ENCODE results near the gene CYP3A7.

DNA sequence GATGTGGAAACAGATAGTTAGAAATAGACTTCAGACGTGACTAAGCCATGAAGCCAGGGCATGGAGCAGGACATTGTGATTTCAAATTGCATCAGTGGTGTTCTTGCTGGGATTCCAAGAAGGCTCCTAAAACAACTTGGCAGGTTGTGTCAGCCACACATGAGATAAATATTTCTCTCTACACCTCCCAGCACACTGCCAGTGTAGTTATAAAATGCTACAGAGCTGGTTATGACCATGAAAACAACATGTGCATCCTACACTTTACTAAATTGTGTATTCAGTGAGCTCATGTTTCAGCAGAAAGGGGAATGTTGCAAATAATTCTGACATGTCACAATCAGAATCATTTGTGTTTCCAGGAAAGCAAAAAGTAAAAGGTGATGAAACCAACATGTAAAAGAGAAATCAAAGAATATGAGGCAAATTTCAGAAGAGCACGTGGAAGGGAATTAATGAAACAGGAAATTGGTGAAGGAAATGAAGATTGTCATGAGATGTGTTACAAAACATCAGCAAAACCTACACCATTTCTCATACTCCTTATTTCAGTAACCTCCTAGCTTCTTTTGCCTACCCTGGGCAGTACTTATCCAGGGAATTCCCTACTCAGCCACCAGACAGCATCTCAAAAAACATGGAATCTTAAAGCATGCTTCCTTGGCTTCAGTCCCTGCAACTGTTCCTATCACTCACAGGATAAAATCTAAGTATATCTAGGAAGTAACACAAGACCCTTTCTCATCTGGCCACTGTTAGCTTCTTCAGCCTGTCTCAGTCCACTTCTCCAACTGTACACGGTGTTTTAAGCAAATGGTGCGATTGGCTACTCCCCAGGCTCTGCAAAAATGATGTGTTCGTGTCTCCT is 5.8 kb upstream of the CYP3A7 start:
- no peak for TF ChIP-seq EZH2 (IDR thresholded peaks at IDR 0.05; ENCODE audit: low read length, unreplicated experiment)
- TF ChIP-seq CTCF (conservative IDR thresholded peaks at IDR 0.05; ENCODE audit: low read depth, low read length), result no peak
- TF ChIP-seq EZH2phosphoT487 (IDR thresholded peaks at IDR 0.05; ENCODE audit: borderline replicate concordance, low read length), result no peak

All from PC-3 (cell line).